Measurements from ENCODE around the gene SLK.

- TF ChIP-seq CTCF (conservative IDR thresholded peaks at IDR 0.05; ENCODE audit: low read length): no peak
- no peak for TF ChIP-seq EZH2phosphoT487 (IDR thresholded peaks at IDR 0.05; ENCODE audit: borderline replicate concordance)
These were observed 8.2 kb downstream of the SLK start for GRCh38 chr10:103975169-103975568.
